Measurements from ENCODE around the gene OR8B4.
"Not testable (repeated sequence)": the region's sequence is repeated elsewhere in the genome, so short reads cannot be mapped to it uniquely, and the experiment has no call there.

The OR8B4 gene

GRCh38 chr11:124441081-124441480, 16.4 kb upstream of the OR8B4 start:
- Mint-ChIP-seq H3K27ac (no peak overlapping the region), H3K9me3 (no peaks in the 10 kb centered on the region), H3K4me3 (no peak overlapping the region), H3K4me1 (no peaks in the 10 kb centered on the region), H3K27me3 (peaks cover 9% of the 10 kb centered on the region), H3K36me3 (no peaks in the 10 kb centered on the region)

- no peak overlapping the region for H3K4me3 Mint-ChIP-seq
- no peaks in the 10 kb centered on the region for H3K36me3 Mint-ChIP-seq
- peaks cover 9% of the 10 kb centered on the region for H3K27me3 Mint-ChIP-seq
- H3K9me3 Mint-ChIP-seq: no peaks in the 10 kb centered on the region
- H3K27ac Mint-ChIP-seq: no peak overlapping the region
- no peaks in the 10 kb centered on the region for H3K4me1 Mint-ChIP-seq
These were observed 15.9 kb upstream of the OR8B4 start for GRCh38 chr11:124440608-124441007.

GRCh38 chr11:124434699-124435098, 10.0 kb upstream of the OR8B4 start:
- no peaks in the 10 kb centered on the region for H3K36me3 Mint-ChIP-seq
- H3K4me3 Mint-ChIP-seq: no peak overlapping the region
- peaks cover 10% of the 10 kb centered on the region for H3K27me3 Mint-ChIP-seq

GRCh38 chr11:124429599-124429998, 4.9 kb upstream of the OR8B4 start:
- Mint-ChIP-seq H3K9me3 (peaks cover 6% of the 10 kb centered on the region), H3K4me3 (no peak overlapping the region), H3K4me1 (no peaks in the 10 kb centered on the region), H3K27ac (no peak overlapping the region), H3K27me3 (peaks cover 3% of the 10 kb centered on the region), H3K36me3 (peaks cover 2% of the 10 kb centered on the region)

More at GRCh38 chr11:124434699-124435098, 10.0 kb upstream of the OR8B4 start:
- H3K27ac Mint-ChIP-seq: no peak overlapping the region
- H3K4me1 Mint-ChIP-seq: no peaks in the 10 kb centered on the region
- H3K9me3 Mint-ChIP-seq: peaks cover 2% of the 10 kb centered on the region

GRCh38 chr11:124421043-124421442, 3.6 kb downstream of the OR8B4 start:
- Mint-ChIP-seq H3K4me1 (no peaks in the 10 kb centered on the region), H3K4me3 (no peak overlapping the region), H3K27me3 (peaks cover 8% of the 10 kb centered on the region), H3K27ac (no peak overlapping the region), H3K9me3 (no peaks in the 10 kb centered on the region), H3K36me3 (no peaks in the 10 kb centered on the region)

- Mint-ChIP-seq H3K27ac (no peak overlapping the region), H3K9me3 (no peaks in the 10 kb centered on the region), H3K4me1 (no peaks in the 10 kb centered on the region), H3K4me3 (no peak overlapping the region), H3K36me3 (no peaks in the 10 kb centered on the region), H3K27me3 (peaks cover 10% of the 10 kb centered on the region)
These were observed 9.2 kb downstream of the OR8B4 start for GRCh38 chr11:124415356-124415923.

- Mint-ChIP-seq H3K4me1 (no peaks in the 10 kb centered on the region), H3K27ac (no peak overlapping the region), H3K9me3 (no peaks in the 10 kb centered on the region), H3K27me3 (peaks cover 14% of the 10 kb centered on the region), H3K4me3 (no peak overlapping the region), H3K36me3 (no peaks in the 10 kb centered on the region)
These were observed 14.8 kb downstream of the OR8B4 start for GRCh38 chr11:124409906-124410305.

GRCh38 chr11:124405581-124405980, 19.1 kb downstream of the OR8B4 start:
- H3K4me3 Mint-ChIP-seq: no peak overlapping the region
- H3K27me3 Mint-ChIP-seq: peaks cover 9% of the 10 kb centered on the region
- no peaks in the 10 kb centered on the region for H3K4me1 Mint-ChIP-seq
- H3K36me3 Mint-ChIP-seq: no peaks in the 10 kb centered on the region
- no peaks in the 10 kb centered on the region for H3K9me3 Mint-ChIP-seq
- H3K27ac Mint-ChIP-seq: no peak overlapping the region

GRCh38 chr11:124403186-124403585, 21.5 kb downstream of the OR8B4 start:
- H3K27ac Mint-ChIP-seq, H3K4me3 Mint-ChIP-seq, H3K27me3 Mint-ChIP-seq, H3K36me3 Mint-ChIP-seq, H3K4me1 Mint-ChIP-seq, H3K9me3 Mint-ChIP-seq: not testable (repeated sequence)

- Mint-ChIP-seq H3K4me1 (no peaks in the 10 kb centered on the region), H3K9me3 (no peaks in the 10 kb centered on the region)
These were observed 22.2 kb downstream of the OR8B4 start for GRCh38 chr11:124402326-124402922.

GRCh38 chr11:124398924-124399323, 25.7 kb downstream of the OR8B4 start, which contains the start of gene OR8B3:
Gene OR8B3, minus strand, starts transcription at chr11:124399024. Its CDS starts 1,673 bp downstream, at chr11:124397351.
- H3K36me3 Mint-ChIP-seq: no peaks in the 10 kb centered on the region
- H3K4me3 Mint-ChIP-seq: no peak within 1 kb of the TSS
- no peaks in the 10 kb centered on the region for H3K4me1 Mint-ChIP-seq
- no peak within 1 kb of the TSS for H3K27ac Mint-ChIP-seq
- no peaks in the 10 kb centered on the region for H3K27me3 Mint-ChIP-seq
- H3K9me3 Mint-ChIP-seq: no peaks in the 10 kb centered on the region

More at GRCh38 chr11:124402326-124402922, 22.2 kb downstream of the OR8B4 start:
- no peak overlapping the region for H3K27ac Mint-ChIP-seq
- peaks cover 4% of the 10 kb centered on the region for H3K27me3 Mint-ChIP-seq
- H3K36me3 Mint-ChIP-seq: no peaks in the 10 kb centered on the region
- H3K4me3 Mint-ChIP-seq: no peak overlapping the region

- not testable (repeated sequence) for H3K27ac Mint-ChIP-seq, H3K36me3 Mint-ChIP-seq, H3K4me3 Mint-ChIP-seq, H3K27me3 Mint-ChIP-seq, H3K9me3 Mint-ChIP-seq, H3K4me1 Mint-ChIP-seq
These were observed 27.8 kb downstream of the OR8B4 start for GRCh38 chr11:124396847-124397246.

GRCh38 chr11:124394408-124394807, 30.3 kb downstream of the OR8B4 start:
- Mint-ChIP-seq H3K27ac (no peak overlapping the region), H3K36me3 (no peaks in the 10 kb centered on the region), H3K4me1 (no peaks in the 10 kb centered on the region), H3K27me3 (peaks cover 6% of the 10 kb centered on the region), H3K9me3 (peaks cover 6% of the 10 kb centered on the region), H3K4me3 (no peak overlapping the region)

GRCh38 chr11:124384399-124384798, 40.3 kb downstream of the OR8B4 start, which contains the start of gene OR8B2:
Gene OR8B2, minus strand, starts transcription at chr11:124384499. Its CDS starts 1,156 bp downstream, at chr11:124383343.
- Mint-ChIP-seq H3K4me3 (no peak within 1 kb of the TSS), H3K27ac (no peak within 1 kb of the TSS), H3K27me3 (peaks cover 5% of the 10 kb centered on the region), H3K4me1 (no peaks in the 10 kb centered on the region), H3K9me3 (no peaks in the 10 kb centered on the region), H3K36me3 (no peaks in the 10 kb centered on the region)

GRCh38 chr11:124382857-124383256, 41.8 kb downstream of the OR8B4 start:
- H3K4me1 Mint-ChIP-seq, H3K4me3 Mint-ChIP-seq, H3K27me3 Mint-ChIP-seq, H3K36me3 Mint-ChIP-seq, H3K9me3 Mint-ChIP-seq, H3K27ac Mint-ChIP-seq: not testable (repeated sequence)

GRCh38 chr11:124380585-124380984, 44.1 kb downstream of the OR8B4 start:
- Mint-ChIP-seq H3K4me3 (no peak overlapping the region), H3K9me3 (no peaks in the 10 kb centered on the region), H3K27ac (no peak overlapping the region), H3K4me1 (no peaks in the 10 kb centered on the region), H3K36me3 (no peaks in the 10 kb centered on the region), H3K27me3 (peaks cover 2% of the 10 kb centered on the region)

GRCh38 chr11:124376280-124376679, 48.4 kb downstream of the OR8B4 start:
- Mint-ChIP-seq H3K9me3 (no peaks in the 10 kb centered on the region), H3K4me1 (no peaks in the 10 kb centered on the region), H3K27me3 (peaks cover 5% of the 10 kb centered on the region), H3K36me3 (no peaks in the 10 kb centered on the region), H3K4me3 (no peak overlapping the region), H3K27ac (no peak overlapping the region)

Data from activated naive CD4-positive, alpha-beta T cell treated with anti-CD3 and anti-CD28 coated beads, Interleukin-2, amount 50 U/mL, for 24 hours (primary cell).